Measurements from ENCODE around the gene FRMD8. TPM values are rescaled to one million over a fixed set of nuclear protein-coding genes. Genes with fewer than 3 reads are reported as not detected.
A peak's percentile ranks its signal among the peaks of the same experiment; 100 is the strongest.

Gene FRMD8
- total and polyA plus RNA-seq, 2 of the 8 experiments (the other 6 are each of a cell fraction or from before 2014, with no cell fraction given), result 15.0 to 19.2 TPM

- H3K27ac ChIP-seq (ENCODE audit: low read depth, low read length), result no peak overlapping the region
- H3K4me3 ChIP-seq (ENCODE audit: extremely low read depth in 1 of 4, insufficient read depth in 2 of 4, low read depth in 3 of 4, low read length in 4 of 4), result no peak overlapping the region
- H3K79me1 ChIP-seq (ENCODE audit: low read depth, low read length), result peaks cover 12% of the 10 kb centered on the region
- H2AK5ac ChIP-seq (ENCODE audit: low read depth, low read length), result no peak overlapping the region
- peak overlapping the region in 1 of 4 experiments; percentile 14; a peak in 1 of 7 replicates for H3K9ac ChIP-seq (replicated peaks in 1 of 4; ENCODE audit: extremely low read depth in 1 of 4, low read depth in 3 of 4, low read length in 3 of 4)
- H3K27me3 ChIP-seq (replicated peaks in 1 of 4; ENCODE audit: control insufficient read depth in 3 of 4, extremely low read depth in 1 of 4, insufficient read depth in 3 of 4, low read length in 3 of 4), result no peaks in the 10 kb centered on the region
- no peak overlapping the region for H2BK15ac ChIP-seq (ENCODE audit: low read length)
- H2BK20ac ChIP-seq (ENCODE audit: low read length), result 0 out of 2 replicates have a peak overlapping the region, but pooled peaks have one; percentile 7
- H4K8ac ChIP-seq (ENCODE audit: extremely low read depth, insufficient read depth, low read length), result no peak overlapping the region
- peaks cover 3% of the 10 kb centered on the region for H3K23me2 ChIP-seq (ENCODE audit: low read depth, low read length)
- H4K20me1 ChIP-seq (replicated peaks in 1 of 2; ENCODE audit: control insufficient read depth in 1 of 2, insufficient read depth in 2 of 2, low read length in 2 of 2), result peaks cover 10 to 11% of the 10 kb centered on the region in 2 experiments
- no peak overlapping the region for H3K56ac ChIP-seq (replicated peaks; ENCODE audit: insufficient read length, low read depth, low read length)
- H3K36me3 ChIP-seq (ENCODE audit: control insufficient read depth in 2 of 4, insufficient read depth in 4 of 4, low read length in 3 of 4), result peaks cover 10 to 38% (median 29%) of the 10 kb centered on the region in 4 experiments
- H2BK5ac ChIP-seq (ENCODE audit: low read depth, low read length), result peak overlapping the region; percentile 41; the same call in 1 of the 2 replicates
- no peak overlapping the region for H3K4ac ChIP-seq (replicated peaks; ENCODE audit: insufficient read length, low read depth, low read length)
- H3K14ac ChIP-seq (ENCODE audit: insufficient read length), result no peak overlapping the region
- CTCF ChIA-PET (ENCODE audit: partially characterized antibody), result interaction anchor here (0.6 to 52.8 kb wide), 8 partner anchors 9 to 492 kb away, joined by 3 to 1179 read pairs (median 6); partner anchors contain the start of genes CDC42EP2 and TIGD3
- no peak overlapping the region for H2AFZ ChIP-seq (ENCODE audit: low read length)
- no peak overlapping the region for H2BK120ac ChIP-seq (replicated peaks; ENCODE audit: low read depth, low read length)
- DNase-seq (ENCODE audit: low read depth in 1 of 2, low spot score in 2 of 2) (no peak), FAIRE-seq (no peak)
- H3K79me2 ChIP-seq (ENCODE audit: control insufficient read depth in 1 of 2, insufficient read depth in 2 of 2, low read length in 2 of 2), result peaks cover 11 to 53% of the 10 kb centered on the region in 2 experiments
- H2BK12ac ChIP-seq (ENCODE audit: low read depth, low read length), result no peak overlapping the region
- H4K5ac ChIP-seq (ENCODE audit: insufficient read length, low read depth, low read length), result no peak overlapping the region
- H3K18ac ChIP-seq (ENCODE audit: extremely low read depth, low read length), result no peak overlapping the region
- H3K23ac ChIP-seq (ENCODE audit: insufficient read length), result no peak overlapping the region
- 93% methylated on average over 7 of the region's 7 CpGs; no CpG with 5 or more reads in 1 of the 2 experiments for WGBS, 2 experiments (ENCODE audit: extremely low coverage in 1 of 2, insufficient coverage in 1 of 2, insufficient read length in 1 of 2, insufficient replicate concordance in 2 of 2, low coverage in 1 of 2, low lambda C conversion rate in 2 of 2, missing lambda C conversion rate in 1 of 2)
- H3K4me1 ChIP-seq (replicated peaks in 1 of 4; ENCODE audit: control insufficient read depth in 3 of 4, insufficient read depth in 4 of 4, low read length in 3 of 4), result peaks cover 0 to 4% (median 3%) of the 10 kb centered on the region in 4 experiments; a peak in 3 of 7 replicates
- H3K4me2 ChIP-seq (ENCODE audit: insufficient read depth in 1 of 2, low read depth in 2 of 2, low read length in 2 of 2), result no peak overlapping the region
- POLR2A ChIA-PET (ENCODE audit: partially characterized antibody), result interaction anchor here (1.2 to 20.9 kb wide), 6 partner anchors 15 to 168 kb away, joined by 3 to 208 read pairs (median 5); partner anchors contain the start of gene CDC42EP2
- H4K91ac ChIP-seq (replicated peaks; ENCODE audit: insufficient read length, low read length), result no peak overlapping the region
- no peaks in the 10 kb centered on the region for H3K9me3 ChIP-seq (ENCODE audit: insufficient read depth in 2 of 2, low read depth in 1 of 2, low read length in 1 of 2)
- TF ChIP-seq TAF1 (IDR thresholded peaks at IDR 0.05; ENCODE audit: low read depth, low read length), result no peak
- TF ChIP-seq MAFK (IDR thresholded peaks at IDR 0.05; ENCODE audit: low read depth, low read length), result no peak
- no peak for TF ChIP-seq POLR2AphosphoS5 (IDR thresholded peaks at IDR 0.05; ENCODE audit: low read depth, low read length)
- TF ChIP-seq TEAD4 (IDR thresholded peaks at IDR 0.05; ENCODE audit: low read depth, low read length), result no peak
- no peak for TF ChIP-seq KDM4A (IDR thresholded peaks at IDR 0.05; ENCODE audit: low read depth, low read length, severe bottlenecking)
- no peak for TF ChIP-seq RXRA (IDR thresholded peaks at IDR 0.05; ENCODE audit: insufficient read depth, low read depth, low read length)
- no peak for TF ChIP-seq CBX8 (IDR thresholded peaks at IDR 0.05; ENCODE audit: borderline replicate concordance, low read depth, low read length)
- TF ChIP-seq ATF3 (IDR thresholded peaks at IDR 0.05; ENCODE audit: insufficient read depth, low read depth, low read length), result no peak
- no peak for TF ChIP-seq SIN3A (conservative IDR thresholded peaks at IDR 0.05 in 1 of 2, IDR thresholded peaks at IDR 0.05 in 1 of 2; ENCODE audit: low read depth in 1 of 2, low read length in 2 of 2)
- TF ChIP-seq RFX5 (IDR thresholded peaks at IDR 0.05; ENCODE audit: borderline replicate concordance, low read depth, low read length), result no peak
Measured at GRCh38 chr11:65338676-65339075, 47.8 kb upstream of the FRMD8 start.

Measured in H1 (cell line).